ENCODE results near the gene MRPL24. TPM values are rescaled to one million over a fixed set of nuclear protein-coding genes. Genes with fewer than 3 reads are reported as not detected.

MRPL24 gene
- total and polyA plus RNA-seq, 9 of the 15 experiments (the other 6 are each of a cell fraction or from before 2014, with no cell fraction given), result 74.3 to 267 (median 113) TPM

DNA sequence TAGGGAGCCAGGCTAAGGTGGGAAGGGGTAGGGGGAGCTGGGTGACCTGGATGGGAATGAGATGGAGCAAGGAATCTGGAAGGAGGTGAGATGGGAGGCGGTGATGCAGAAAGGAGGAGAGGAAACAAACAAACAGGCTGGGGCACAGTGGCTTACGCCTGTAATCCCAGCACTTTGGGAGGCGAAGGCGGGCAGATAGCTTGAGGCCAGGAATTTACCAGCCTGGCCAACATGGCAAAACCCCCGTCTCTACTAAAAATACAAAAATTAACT, 46.3 kb downstream of the MRPL24 start:
- Histone ChIP-seq H3K27ac (ENCODE audit: extremely low read depth, low read depth, low read length) (peak overlapping the region; percentile 91), H3K9me3 (replicated peaks; ENCODE audit: control insufficient read depth, insufficient read depth, low read depth, low read length) (no peaks in the 10 kb centered on the region), H3K9ac (ENCODE audit: insufficient read depth in 1 of 2, low read depth in 2 of 2, low read length in 2 of 2) (peak overlapping the region; percentile 49 to 71; a peak in 3 of 4 replicates), H3K4me1 (replicated peaks in 1 of 2; ENCODE audit: control insufficient read depth in 2 of 2, insufficient read depth in 2 of 2, low read length in 2 of 2) (peaks cover 41 to 55% of the 10 kb centered on the region in 2 experiments), H3K4me3 (no peak overlapping the region), H3K36me3 (ENCODE audit: control insufficient read depth, insufficient read depth, low read length) (no peaks in the 10 kb centered on the region), H2AFZ (ENCODE audit: low read depth, low read length) (peak overlapping the region; percentile 92), H3K79me2 (ENCODE audit: control insufficient read depth, insufficient read depth, low read length) (0 out of 3 replicates have a peak, but pooled peaks cover 3% of the 10 kb centered on the region), H3K27me3 (ENCODE audit: control insufficient read depth in 2 of 2, insufficient read depth in 2 of 2, low read length in 2 of 2) (no peaks in the 10 kb centered on the region), H3K4me2 (ENCODE audit: insufficient read depth, low read length) (peak overlapping the region; percentile 72), H3K9me1 (ENCODE audit: control insufficient read depth, insufficient read depth, low read length) (no peaks in the 10 kb centered on the region), H4K20me1 (replicated peaks; ENCODE audit: control insufficient read depth, insufficient read depth, low read length) (no peaks in the 10 kb centered on the region)
- ATAC-seq (no peak), FAIRE-seq (no peak), DNase-seq (ENCODE audit: extremely low read depth in 1 of 4, low spot score in 3 of 4) (no peak)
- TF ChIP-seq ZNF23 (CRISPR knock-in tag; IDR thresholded peaks at IDR 0.05) (no peak), ZNF644 (tag; IDR thresholded peaks at IDR 0.05; ENCODE audit: low read depth) (0 out of 2 replicates have a peak, but pooled peaks have one; percentile 0), HDGF (IDR thresholded peaks at IDR 0.05) (0 out of 2 replicates have a peak, but pooled peaks have one; percentile 47), ZBTB17 (CRISPR knock-in tag; IDR thresholded peaks at IDR 0.05) (no peak), STAT5A (IDR thresholded peaks at IDR 0.05; ENCODE audit: borderline replicate concordance, low read length) (no peak), NFRKB (IDR thresholded peaks at IDR 0.05; ENCODE audit: low read depth) (no peak; the same call in 1 of the 2 replicates), ZC3H8 (IDR thresholded peaks at IDR 0.05) (0 out of 2 replicates have a peak, but pooled peaks have one; percentile 14), SMARCA5 (IDR thresholded peaks at IDR 0.05) (0 out of 2 replicates have a peak, but pooled peaks have one; percentile 13), LARP7 (IDR thresholded peaks at IDR 0.05) (0 out of 2 replicates have a peak, but pooled peaks have one; percentile 40), KLF16 (IDR thresholded peaks at IDR 0.05) (no peak)
- TF ChIP-seq, protein P1, sequence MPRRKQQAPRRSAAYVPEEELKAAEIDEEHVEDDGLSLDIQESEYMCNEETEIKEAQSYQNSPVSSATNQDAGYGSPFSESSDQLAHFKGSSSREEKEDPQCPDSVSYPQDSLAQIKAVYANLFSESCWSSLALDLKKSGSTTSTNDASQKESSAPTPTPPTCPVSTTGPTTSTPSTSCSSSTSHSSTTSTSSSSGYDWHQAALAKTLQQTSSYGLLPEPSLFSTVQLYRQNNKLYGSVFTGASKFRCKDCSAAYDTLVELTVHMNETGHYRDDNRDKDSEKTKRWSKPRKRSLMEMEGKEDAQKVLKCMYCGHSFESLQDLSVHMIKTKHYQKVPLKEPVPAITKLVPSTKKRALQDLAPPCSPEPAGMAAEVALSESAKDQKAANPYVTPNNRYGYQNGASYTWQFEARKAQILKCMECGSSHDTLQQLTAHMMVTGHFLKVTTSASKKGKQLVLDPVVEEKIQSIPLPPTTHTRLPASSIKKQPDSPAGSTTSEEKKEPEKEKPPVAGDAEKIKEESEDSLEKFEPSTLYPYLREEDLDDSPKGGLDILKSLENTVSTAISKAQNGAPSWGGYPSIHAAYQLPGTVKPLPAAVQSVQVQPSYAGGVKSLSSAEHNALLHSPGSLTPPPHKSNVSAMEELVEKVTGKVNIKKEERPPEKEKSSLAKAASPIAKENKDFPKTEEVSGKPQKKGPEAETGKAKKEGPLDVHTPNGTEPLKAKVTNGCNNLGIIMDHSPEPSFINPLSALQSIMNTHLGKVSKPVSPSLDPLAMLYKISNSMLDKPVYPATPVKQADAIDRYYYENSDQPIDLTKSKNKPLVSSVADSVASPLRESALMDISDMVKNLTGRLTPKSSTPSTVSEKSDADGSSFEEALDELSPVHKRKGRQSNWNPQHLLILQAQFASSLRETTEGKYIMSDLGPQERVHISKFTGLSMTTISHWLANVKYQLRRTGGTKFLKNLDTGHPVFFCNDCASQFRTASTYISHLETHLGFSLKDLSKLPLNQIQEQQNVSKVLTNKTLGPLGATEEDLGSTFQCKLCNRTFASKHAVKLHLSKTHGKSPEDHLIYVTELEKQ (CRISPR knock-in tag; IDR thresholded peaks at IDR 0.05), result no peak
- in situ Hi-C loops (cut with MboI), result no loop called here
- POLR2A ChIA-PET, result interaction anchor here (0.7 to 2.1 kb wide), 9 partner anchors 13 to 719 kb away, joined by 3 to 12 read pairs (median 3); partner anchors contain the start of genes ISG20L2, METTL25B and PRCC
- no TSS peak for BruUV-seq (replicated peaks)
- CTCF ChIA-PET (ENCODE audit: low intra/inter-chr PET ratio), result interaction anchor here (0.8 kb wide), 1 partner anchor 35 kb away, joined by 3 read pairs; no protein-coding TSS in a partner anchor
- intact Hi-C loops (cut with micrococcal nuclease), result no loop called here
- WGBS (ENCODE audit: insufficient coverage, low coverage, missing lambda C conversion rate), result 89% methylated on average over 5 of the region's 5 CpGs
